ENCODE data around the gene OR52K2. TPM values are rescaled to one million over a fixed set of nuclear protein-coding genes. Genes with fewer than 3 reads are reported as not detected.
A peak's percentile ranks its signal among the peaks of the same experiment; 100 is the strongest.

OR52K2 gene
- total and polyA plus RNA-seq, 9 of the 15 experiments (the other 6 are each of a cell fraction or from before 2014, with no cell fraction given) = not detected

DNA sequence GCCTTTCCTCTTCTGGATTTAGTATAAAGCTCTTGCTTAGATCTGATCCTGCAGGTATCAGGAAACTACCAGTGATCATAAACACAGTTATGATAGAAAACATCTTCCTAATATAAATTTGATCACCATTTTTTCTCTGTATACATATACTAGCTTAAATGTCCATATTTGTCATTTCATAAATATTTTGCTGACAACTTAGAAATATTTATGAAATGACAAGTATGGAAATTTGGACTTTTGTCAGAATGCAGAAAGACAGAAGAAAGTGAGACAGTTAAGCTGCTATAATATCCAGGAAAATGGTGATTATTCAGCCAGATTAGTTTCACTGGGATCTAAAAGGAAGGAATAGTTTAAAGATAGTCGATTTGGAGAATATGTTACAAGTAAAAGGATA is 32.8 kb upstream of the OR52K2 start:
- CTCF ChIA-PET (ENCODE audit: low intra/inter-chr PET ratio) = no interaction called here
- POLR2A ChIA-PET = interaction anchor here (0.9 kb wide), 1 partner anchor 10 kb away, joined by 3 read pairs; no protein-coding TSS in a partner anchor
- H3K79me2 ChIP-seq (ENCODE audit: control insufficient read depth, insufficient read depth, low read length) = no peaks in the 10 kb centered on the region
- intact Hi-C loops (cut with micrococcal nuclease) = no loop called here
- peaks cover 2 to 9% of the 10 kb centered on the region in 2 experiments; a peak in 3 of 5 replicates for H3K27me3 ChIP-seq (ENCODE audit: control insufficient read depth in 2 of 2, insufficient read depth in 2 of 2, low read length in 2 of 2)
- H4K20me1 ChIP-seq (replicated peaks; ENCODE audit: control insufficient read depth, insufficient read depth, low read length) = no peaks in the 10 kb centered on the region
- no peaks in the 10 kb centered on the region for H3K4me1 ChIP-seq (replicated peaks in 1 of 2; ENCODE audit: control insufficient read depth in 2 of 2, insufficient read depth in 2 of 2, low read length in 2 of 2)
- in situ Hi-C loops (cut with MboI) = no loop called here
- TF ChIP-seq ZNF316 (IDR thresholded peaks at IDR 0.05) (peak; percentile 72; the same call in 1 of the 2 replicates), TCF7 (IDR thresholded peaks at IDR 0.05; ENCODE audit: borderline replicate concordance) (no peak), C11orf30 (IDR thresholded peaks at IDR 0.05; ENCODE audit: low read depth) (peak; percentile 33; the same call in 1 of the 2 replicates), FOXA3 (CRISPR knock-in tag; conservative IDR thresholded peaks at IDR 0.05 in 1 of 2, IDR thresholded peaks at IDR 0.05 in 1 of 2) (no peak)
- no peak overlapping the region for H3K27ac ChIP-seq (ENCODE audit: extremely low read depth, low read depth, low read length)
- no peak overlapping the region for H3K4me3 ChIP-seq
- no peak overlapping the region for H3K4me2 ChIP-seq (ENCODE audit: insufficient read depth, low read length)
- no peaks in the 10 kb centered on the region for H3K36me3 ChIP-seq (ENCODE audit: control insufficient read depth, insufficient read depth, low read length)
- H2AFZ ChIP-seq (ENCODE audit: low read depth, low read length) = no peak overlapping the region
- no TSS peak for BruUV-seq (replicated peaks)
- ATAC-seq (no peak), DNase-seq (ENCODE audit: extremely low read depth in 1 of 4, low spot score in 3 of 4) (no peak), FAIRE-seq (no peak)
- 0% methylated on average over 1 of the region's 1 CpG for WGBS (ENCODE audit: insufficient coverage, low coverage, missing lambda C conversion rate)
- H3K9ac ChIP-seq (ENCODE audit: insufficient read depth in 1 of 2, low read depth in 2 of 2, low read length in 2 of 2) = no peak overlapping the region
- no peaks in the 10 kb centered on the region for H3K9me1 ChIP-seq (ENCODE audit: control insufficient read depth, insufficient read depth, low read length)
- H3K9me3 ChIP-seq (replicated peaks; ENCODE audit: control insufficient read depth, insufficient read depth, low read depth, low read length) = no peaks in the 10 kb centered on the region

DNA sequence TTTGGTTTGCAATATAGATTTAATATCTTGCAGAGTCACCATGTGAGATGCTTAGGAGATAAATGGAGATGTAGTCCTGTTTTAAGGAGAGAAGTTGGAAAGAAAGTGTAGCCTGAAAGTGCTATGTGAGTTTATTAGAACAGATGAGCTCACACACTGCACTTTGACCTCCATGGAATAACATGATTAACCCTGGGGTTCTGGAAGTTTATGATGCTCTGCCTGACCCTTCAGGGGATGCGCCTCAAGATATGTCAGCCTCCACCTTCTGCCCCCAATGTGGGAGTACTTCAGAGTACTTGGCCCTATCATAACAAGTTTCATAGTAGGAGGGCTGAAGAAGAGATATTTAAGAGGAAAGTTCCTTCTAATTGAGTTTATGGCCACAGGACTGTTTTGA is 32.3 kb upstream of the OR52K2 start:
- in situ Hi-C loops (cut with MboI) (no loop called here), intact Hi-C loops (cut with micrococcal nuclease) (no loop called here)
- Histone ChIP-seq H3K36me3 (ENCODE audit: control insufficient read depth, insufficient read depth, low read length) (no peaks in the 10 kb centered on the region), H3K9ac (ENCODE audit: insufficient read depth in 1 of 2, low read depth in 2 of 2, low read length in 2 of 2) (no peak overlapping the region), H2AFZ (ENCODE audit: low read depth, low read length) (no peak overlapping the region), H3K4me1 (replicated peaks in 1 of 2; ENCODE audit: control insufficient read depth in 2 of 2, insufficient read depth in 2 of 2, low read length in 2 of 2) (no peaks in the 10 kb centered on the region), H4K20me1 (replicated peaks; ENCODE audit: control insufficient read depth, insufficient read depth, low read length) (no peaks in the 10 kb centered on the region), H3K27me3 (ENCODE audit: control insufficient read depth in 2 of 2, insufficient read depth in 2 of 2, low read length in 2 of 2) (peaks cover 2 to 9% of the 10 kb centered on the region in 2 experiments; a peak in 3 of 5 replicates), H3K79me2 (ENCODE audit: control insufficient read depth, insufficient read depth, low read length) (no peaks in the 10 kb centered on the region), H3K9me3 (replicated peaks; ENCODE audit: control insufficient read depth, insufficient read depth, low read depth, low read length) (no peaks in the 10 kb centered on the region), H3K4me2 (ENCODE audit: insufficient read depth, low read length) (no peak overlapping the region), H3K4me3 (no peak overlapping the region), H3K27ac (ENCODE audit: extremely low read depth, low read depth, low read length) (no peak overlapping the region), H3K9me1 (ENCODE audit: control insufficient read depth, insufficient read depth, low read length) (no peaks in the 10 kb centered on the region)
- no TSS peak for BruUV-seq (replicated peaks)
- ChIA-PET POLR2A (interaction anchor here (0.9 kb wide), 1 partner anchor 11 kb away, joined by 3 read pairs; no protein-coding TSS in a partner anchor), CTCF (ENCODE audit: low intra/inter-chr PET ratio) (no interaction called here)
- TF ChIP-seq KLF1 (tag; IDR thresholded peaks at IDR 0.05) (no peak), MTA3 (IDR thresholded peaks at IDR 0.05; ENCODE audit: borderline replicate concordance) (no peak), SRSF3 (IDR thresholded peaks at IDR 0.05; ENCODE audit: insufficient read depth, low read length) (no peak), HNRNPH1 (optimal IDR thresholded peaks at IDR 0.05; ENCODE audit: low read depth, low read length) (no peak), ZNF778 (CRISPR knock-in tag; IDR thresholded peaks at IDR 0.05) (no peak), MTA2 (IDR thresholded peaks at IDR 0.05; ENCODE audit: low read depth) (no peak), ARID2 (IDR thresholded peaks at IDR 0.05) (no peak), ZNF408 (CRISPR knock-in tag; IDR thresholded peaks at IDR 0.05; ENCODE audit: low read depth) (no peak), HMG20B (CRISPR knock-in tag; IDR thresholded peaks at IDR 0.05) (no peak), ZBTB7A (IDR thresholded peaks at IDR 0.05; ENCODE audit: borderline replicate concordance, control insufficient read depth, low read depth, low read length) (no peak), ETV1 (tag; conservative IDR thresholded peaks at IDR 0.05; ENCODE audit: low read depth) (no peak)
- FAIRE-seq (no peak), ATAC-seq (no peak), DNase-seq (ENCODE audit: extremely low read depth in 1 of 4, low spot score in 3 of 4) (no peak)
- 0% methylated on average over 1 of the region's 1 CpG for WGBS (ENCODE audit: insufficient coverage, low coverage, missing lambda C conversion rate)

Data from K562 (cell line).